Measurements from ENCODE around the gene RND2.
"Not testable (repeated sequence)": the region's sequence is repeated elsewhere in the genome, so short reads cannot be mapped to it uniquely, and the experiment has no call there.

The RND2 gene

GRCh38 chr17:43024407-43025289 lies at the start of gene RND2:
Gene RND2 (plus strand): TSS chr17:43025231. CDS start chr17:43025348, 117 bp downstream.
- peak; percentile 80 for DNase-seq

- DNase-seq = no peak
Measured at GRCh38 chr17:42975265-42975664, 49.8 kb upstream of the RND2 start.

GRCh38 chr17:42975701-42976100 lies 49.3 kb upstream of the RND2 start:
- DNase-seq = not testable (repeated sequence)

- DNase-seq = peak; percentile 39
Measured at GRCh38 chr17:42979511-42980273, 45.3 kb upstream of the RND2 start, which contains the start of gene PTGES3L. Gene PTGES3L (minus strand): TSS chr17:42980080. CDS start chr17:42980053, 27 bp downstream.

- peak; percentile 91 for DNase-seq
Measured at GRCh38 chr17:42980274-42980765, 44.7 kb upstream of the RND2 start, which contains the start of gene RUNDC1. Gene RUNDC1 (plus strand): TSS chr17:42980565. CDS start chr17:42980577, 12 bp downstream.

- DNase-seq = peak; percentile 79
Measured at GRCh38 chr17:42980766-42981397, 44.1 kb upstream of the RND2 start.

- no peak for DNase-seq
Measured at GRCh38 chr17:42982266-42982665, 42.8 kb upstream of the RND2 start.

GRCh38 chr17:42985225-42985624 lies 39.8 kb upstream of the RND2 start:
- no peak for DNase-seq

- no peak for DNase-seq
Measured at GRCh38 chr17:42989141-42989540, 35.9 kb upstream of the RND2 start.

GRCh38 chr17:42989726-42990652 lies 35.0 kb upstream of the RND2 start:
- DNase-seq = no peak

GRCh38 chr17:42991471-42991870 lies 33.6 kb upstream of the RND2 start:
- no peak for DNase-seq

GRCh38 chr17:42992872-42993271 lies 32.2 kb upstream of the RND2 start:
- DNase-seq = no peak

- not testable (repeated sequence) for DNase-seq
Measured at GRCh38 chr17:42993913-42994312, 31.1 kb upstream of the RND2 start.

- no peak for DNase-seq
Measured at GRCh38 chr17:42997390-42997983, 27.5 kb upstream of the RND2 start.

- peak; percentile 98 for DNase-seq
Measured at GRCh38 chr17:42997984-42998938, 26.8 kb upstream of the RND2 start, which contains the start of gene RPL27. Gene RPL27 (plus strand): TSS chr17:42998419. CDS start chr17:42998751, 332 bp downstream.

GRCh38 chr17:42999003-42999525 lies 26.0 kb upstream of the RND2 start:
- no peak for DNase-seq

- not testable (repeated sequence) for DNase-seq
Measured at GRCh38 chr17:43000894-43001293, 24.1 kb upstream of the RND2 start.

- DNase-seq = no peak
Measured at GRCh38 chr17:43003542-43004172, 21.4 kb upstream of the RND2 start.

All from stimulated activated CD4-positive, alpha-beta T cell treated with anti-CD3 and anti-CD28 coated beads, Interleukin-1b, Interleukin-23, amount 100 ng/mL, for 48 hours (primary cell).